Aorta (tissue), 5 donors: Measurements from ENCODE around the gene IFT81. TPM values are rescaled to one million over a fixed set of nuclear protein-coding genes. Genes with fewer than 3 reads are reported as not detected.
"Not testable (repeated sequence)": the region's sequence is repeated elsewhere in the genome, so short reads cannot be mapped to it uniquely, and the experiment has no call there.

Source experiments
- ATAC-seq: fragments of 200-7000 bp; cut with Tn5 transposase; one replicate; pipeline ENCODE4 v1.9.1; 2022; ENCODE audit warnings: moderate library complexity; ENCODE audit not compliant: low FRiP score
- DNase-seq, 2 donors: peaks; one replicate each; pipeline ENCODE4 v3.0.0-alpha.2; 2020
- H3K27ac ChIP-seq, 2 donors: one replicate each; pipeline ENCODE4 v1.5.1; 2013; ENCODE audit warnings: low read length in 2 of 2, mild to moderate bottlenecking in 2 of 2, moderate library complexity in 2 of 2, control low read depth in 1 of 2, inconsistent platforms in 1 of 2, low read depth in 1 of 2
- H3K27me3 ChIP-seq, 2 donors: one replicate each; pipeline ENCODE4 v1.6.1; 2013; ENCODE audit warnings: control low read depth in 1 of 2, low read length in 1 of 2, mild to moderate bottlenecking in 1 of 2, moderate library complexity in 1 of 2; ENCODE audit not compliant: insufficient read depth in 2 of 2, control insufficient read depth in 1 of 2
- H3K36me3 ChIP-seq, 2 donors: one replicate each; pipeline ENCODE4 v1.6.1; 2013; ENCODE audit warnings: control low read depth in 1 of 2, low read length in 1 of 2, mild to moderate bottlenecking in 1 of 2; ENCODE audit not compliant: insufficient read depth in 2 of 2, control insufficient read depth in 1 of 2
- H3K4me1 ChIP-seq, 2 donors: one replicate each; pipeline ENCODE4 v1.6.1; 2013; ENCODE audit warnings: low read length in 2 of 2, control low read depth in 1 of 2, mild to moderate bottlenecking in 1 of 2, moderate library complexity in 1 of 2; ENCODE audit not compliant: insufficient read depth in 2 of 2, control insufficient read depth in 1 of 2
- H3K4me3 ChIP-seq, 2 donors: one replicate each; pipeline ENCODE4 v1.5.1; 2013; ENCODE audit warnings: low read length in 2 of 2, control low read depth in 1 of 2, mild to moderate bottlenecking in 1 of 2
- H3K9me3 ChIP-seq: one replicate; pipeline ENCODE4 v1.6.1; 2013; ENCODE audit warnings: mild to moderate bottlenecking, low read length; ENCODE audit not compliant: control insufficient read depth
- WGBS, 2 donors: extraction: QIAGEN DNeasy Blood & Tissue Kit; methylation state at CpG; one replicate each; pipeline ENCODE4 v1.1.7; 2013; 5-methylcytosine and 5-hydroxymethylcytosine counted together
- intact Hi-C, 2 donors: fragments of 100-400 bp; cut with DNase I; formaldehyde crosslinking; loops; one replicate each; pipeline versions ENCODE4 v1.14.2 to v1.15.0; 2022
- polyA plus RNA-seq, 2 donors: library from polyadenylated mRNA; stranded (reverse); fragments of 200-250 nt; gene quantifications; one replicate each; pipeline ENCODE4 v1.2.3, GENCODE V29; 2013
- total RNA-seq, 2 donors: library from RNA; stranded (reverse); fragmentation: NEBNext Ultra II Directional; extraction: Animal tissue kit (Norgen Biotek cat#: 25700); gene quantifications; one replicate each; pipeline ENCODE4 v1.2.1, GENCODE V29; 2021
- donor health status: healthy with polysubstance abuse.
- donor health status: Bipolar disorder and iron deficiency.
- donor health status: DM: no; HTN: no; CAD: no.
- donor health status: DM: no; HTN: no; CAD: no.
- donor health status: DM: yes; HTN: yes; CAD: no.

Gene IFT81
- total and polyA plus RNA-seq, 4 donors = 7.9 to 14.2 (median 12.7) TPM

- Histone ChIP-seq H3K27ac (peak overlapping the region in 1 of 2 donors; percentile 43), H3K4me3 (no peak overlapping the region), H3K9me3 (no peaks in the 10 kb centered on the region), H3K27me3 (no peaks in the 10 kb centered on the region), H3K36me3 (no peaks in the 10 kb centered on the region), H3K4me1 (peaks cover 3 to 9% of the 10 kb centered on the region in 2 donors)
- intact Hi-C loops = loop anchor here (5.0 kb wide), 3 partner anchors 40 to 115 kb away; partner anchors contain the start of gene ATP2A2 (in 1 of the 2)
- DNase-seq (no peak), ATAC-seq (no peak)
Observed at GRCh38 chr12:110222027-110222426, 97.9 kb downstream of the IFT81 start.

GRCh38 chr12:110222433-110222832, 98.3 kb downstream of the IFT81 start:
- Histone ChIP-seq H3K27ac (peak overlapping the region; percentile 40 to 43), H3K36me3 (no peaks in the 10 kb centered on the region), H3K4me1 (peaks cover 3 to 9% of the 10 kb centered on the region in 2 donors), H3K9me3 (no peaks in the 10 kb centered on the region), H3K27me3 (no peaks in the 10 kb centered on the region), H3K4me3 (no peak overlapping the region)
- DNase-seq = no peak
- 3 to 6% methylated on average over 1 of the region's 1 CpG for WGBS, 2 donors
- no peak for ATAC-seq
- intact Hi-C loops = loop anchor here (5.0 kb wide), 3 partner anchors 40 to 115 kb away; partner anchors contain the start of gene ATP2A2 (in 1 of the 2)

- H3K36me3 ChIP-seq = no peaks in the 10 kb centered on the region
- H3K9me3 ChIP-seq = no peaks in the 10 kb centered on the region
- no peaks in the 10 kb centered on the region for H3K27me3 ChIP-seq
- ATAC-seq (peak; percentile 34), DNase-seq (no peak)
- intact Hi-C loops = loop anchor here (1.0 to 5.0 kb wide), 4 partner anchors 42 to 117 kb away; partner anchors contain the start of gene ATP2A2 (in 2 of the 2)
- peaks cover 3 to 9% of the 10 kb centered on the region in 2 donors for H3K4me1 ChIP-seq
- 22 to 25% methylated on average over 4 of the region's 4 CpGs for WGBS, 2 donors
- no peak overlapping the region for H3K4me3 ChIP-seq
- H3K27ac ChIP-seq = peak overlapping the region; percentile 18 to 51
Observed at GRCh38 chr12:110223777-110224378, 99.7 kb downstream of the IFT81 start.

GRCh38 chr12:110224379-110225304, 100.5 kb downstream of the IFT81 start:
- Histone ChIP-seq H3K36me3 (no peaks in the 10 kb centered on the region), H3K4me1 (peaks cover 3 to 9% of the 10 kb centered on the region in 2 donors), H3K9me3 (no peaks in the 10 kb centered on the region), H3K27me3 (no peaks in the 10 kb centered on the region), H3K27ac (peak overlapping the region; percentile 39 to 82), H3K4me3 (peak overlapping the region in 1 of 2 donors; percentile 64)
- ATAC-seq (peak; percentile 87), DNase-seq (no peak)
- WGBS, 2 donors = 8 to 17% methylated on average over 10 of the region's 10 CpGs
- intact Hi-C loops = loop anchor here (1.0 to 5.0 kb wide), 4 partner anchors 42 to 117 kb away; partner anchors contain the start of gene ATP2A2 (in 2 of the 2)

GRCh38 chr12:110227138-110227537, 103.0 kb downstream of the IFT81 start:
- H3K4me1 ChIP-seq = peaks cover 3 to 4% of the 10 kb centered on the region in 2 donors
- WGBS, 2 donors = 93 to 98% methylated on average over 3 of the region's 3 CpGs
- intact Hi-C loops = no loop called here
- no peak overlapping the region for H3K27ac ChIP-seq
- H3K9me3 ChIP-seq = no peaks in the 10 kb centered on the region
- no peaks in the 10 kb centered on the region for H3K36me3 ChIP-seq
- ATAC-seq (no peak), DNase-seq (no peak)
- no peaks in the 10 kb centered on the region for H3K27me3 ChIP-seq
- H3K4me3 ChIP-seq = no peak overlapping the region

- H3K9me3 ChIP-seq, H3K4me1 ChIP-seq, H3K4me3 ChIP-seq, ATAC-seq, H3K27me3 ChIP-seq, H3K27ac ChIP-seq, intact Hi-C loops, DNase-seq, H3K36me3 ChIP-seq: not testable (repeated sequence)
- WGBS, 2 donors = 96 to 98% methylated on average over 4 of the region's 4 CpGs
Observed at GRCh38 chr12:110228348-110228747, 104.2 kb downstream of the IFT81 start.

GRCh38 chr12:110228756-110229155, 104.6 kb downstream of the IFT81 start:
- Histone ChIP-seq H3K9me3 (no peaks in the 10 kb centered on the region), H3K27me3 (no peaks in the 10 kb centered on the region), H3K4me1 (peaks cover 0 to under 1% of the 10 kb centered on the region in 2 donors), H3K4me3 (no peak overlapping the region), H3K36me3 (no peaks in the 10 kb centered on the region), H3K27ac (no peak overlapping the region)
- ATAC-seq (no peak), DNase-seq (no peak)
- intact Hi-C loops = no loop called here
- WGBS, 2 donors = 59 to 70% methylated on average over 1 of the region's 1 CpG

GRCh38 chr12:110229409-110229808, 105.3 kb downstream of the IFT81 start:
- no peak overlapping the region for H3K4me3 ChIP-seq
- intact Hi-C loops = no loop called here
- no peaks in the 10 kb centered on the region for H3K9me3 ChIP-seq
- DNase-seq = no peak
- H3K36me3 ChIP-seq = no peaks in the 10 kb centered on the region
- WGBS, 2 donors = 93 to 95% methylated on average over 4 of the region's 4 CpGs
- H3K27me3 ChIP-seq = no peaks in the 10 kb centered on the region
- H3K4me1 ChIP-seq = no peaks in the 10 kb centered on the region
- no peak for ATAC-seq
- H3K27ac ChIP-seq = no peak overlapping the region
